ENCODE measurements around the gene RAC2.

The RAC2 gene

GRCh38 chr22:37221424-37222333 is 22.4 kb downstream of the RAC2 start:
- no peak for DNase-seq (ENCODE audit: low spot score)

DNA sequence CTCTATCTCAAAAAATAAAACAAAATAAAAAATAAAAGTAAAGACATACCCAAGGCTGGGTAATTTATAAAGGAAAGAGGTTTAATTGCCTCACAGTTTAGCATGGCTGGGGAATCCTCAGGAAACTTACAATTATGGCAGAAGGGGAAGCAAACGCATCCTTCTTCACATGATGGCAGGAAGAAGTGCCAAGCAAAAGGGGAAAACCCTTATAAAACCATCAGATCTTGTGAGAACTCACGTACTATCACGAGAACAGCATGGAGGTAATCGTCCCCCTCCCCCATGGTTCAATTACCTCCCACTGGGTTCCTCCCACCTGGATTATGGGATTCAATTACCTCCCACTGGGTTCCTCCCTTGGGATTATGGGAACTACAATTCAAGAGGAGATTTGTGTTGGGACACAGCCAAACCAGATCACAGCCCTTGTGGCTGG is 23.5 kb downstream of the RAC2 start:
- DNase-seq (ENCODE audit: low spot score) = no peak

GRCh38 chr22:37219533-37219932 is 24.5 kb downstream of the RAC2 start:
- no peak for DNase-seq (ENCODE audit: low spot score)

DNA sequence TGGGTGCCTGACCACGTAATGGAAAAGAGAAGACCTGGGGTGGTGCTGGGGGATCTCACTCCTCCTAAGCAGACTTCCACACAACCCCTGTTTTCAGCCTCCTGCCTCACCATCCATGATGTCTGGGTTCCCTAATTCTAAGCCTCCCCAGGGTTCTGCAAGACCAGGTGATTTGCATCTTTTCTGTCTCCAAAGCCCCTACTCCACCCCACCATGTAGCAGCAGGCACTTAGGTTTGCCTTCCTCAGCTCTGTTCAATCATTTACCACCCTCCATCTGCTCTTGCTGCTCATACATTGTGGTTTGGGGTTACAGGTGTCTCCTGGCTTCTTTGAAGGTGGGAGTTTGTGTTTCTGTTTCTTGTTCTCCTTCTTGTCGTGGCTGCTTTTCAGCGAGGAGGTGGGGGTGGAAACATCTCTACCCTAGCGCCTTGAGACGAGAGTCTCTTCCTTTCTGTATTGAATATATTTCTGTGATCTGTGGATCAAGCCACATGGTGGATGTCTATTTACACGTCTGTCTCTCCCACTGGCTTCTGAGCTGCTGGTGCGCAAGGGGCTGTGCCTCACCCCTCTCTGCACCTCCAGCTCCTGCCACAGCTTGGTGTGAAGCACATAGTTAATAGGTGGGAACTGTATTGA is 25.2 kb downstream of the RAC2 start:
- no peak for DNase-seq (ENCODE audit: low spot score)

DNA sequence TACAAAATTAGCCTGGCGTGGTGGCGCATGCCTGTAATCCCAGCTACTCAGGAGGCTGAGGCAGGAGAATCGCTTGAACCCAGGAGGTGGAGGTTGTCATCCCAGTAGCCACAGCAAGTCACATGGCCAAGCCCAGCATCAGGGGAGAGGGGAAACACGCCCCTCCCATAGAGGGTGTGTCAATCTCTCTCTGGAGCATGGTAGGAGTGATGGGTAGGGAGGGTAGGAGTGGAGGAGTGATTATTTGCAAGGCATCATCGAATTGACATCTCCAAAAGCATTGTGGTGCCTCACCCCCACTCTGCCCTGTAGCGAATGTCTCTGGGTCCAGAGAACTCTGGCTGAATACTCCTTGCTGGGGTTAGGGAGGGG is 25.7 kb downstream of the RAC2 start:
- no peak for DNase-seq (ENCODE audit: low spot score)

GRCh38 chr22:37215890-37216289 is 28.2 kb downstream of the RAC2 start:
- DNase-seq (ENCODE audit: low spot score) = no peak

DNA sequence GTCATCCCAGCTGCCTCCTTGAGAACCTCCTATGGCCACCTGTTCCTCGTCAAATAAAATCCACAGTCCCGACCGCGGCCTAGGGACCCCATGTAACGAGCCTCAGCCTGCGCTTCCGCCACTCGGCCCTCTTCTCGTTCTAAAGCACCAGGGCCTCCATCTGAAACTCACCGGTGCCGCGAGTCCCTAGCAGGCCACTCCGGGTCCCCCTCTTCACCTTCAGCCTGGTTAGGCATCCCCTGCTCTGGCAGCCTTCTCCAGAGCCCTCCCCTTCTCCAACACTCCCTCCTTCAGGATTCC is 29.4 kb downstream of the RAC2 start:
- DNase-seq (ENCODE audit: low spot score) = no peak

- DNase-seq (ENCODE audit: low spot score) = no peak
These were observed 29.9 kb downstream of the RAC2 start for GRCh38 chr22:37213941-37214730.

- no peak for DNase-seq (ENCODE audit: low spot score)
These were observed 30.7 kb downstream of the RAC2 start for GRCh38 chr22:37213218-37213855.

GRCh38 chr22:37212174-37212906 is 31.7 kb downstream of the RAC2 start, which contains the start of gene SSTR3:
Gene SSTR3 (minus strand): TSS chr22:37212477. CDS start chr22:37207803, 4,674 bp downstream.
- DNase-seq (ENCODE audit: low spot score) = no peak

GRCh38 chr22:37211866-37212173 is 32.2 kb downstream of the RAC2 start:
- DNase-seq (ENCODE audit: low spot score) = no peak

DNA sequence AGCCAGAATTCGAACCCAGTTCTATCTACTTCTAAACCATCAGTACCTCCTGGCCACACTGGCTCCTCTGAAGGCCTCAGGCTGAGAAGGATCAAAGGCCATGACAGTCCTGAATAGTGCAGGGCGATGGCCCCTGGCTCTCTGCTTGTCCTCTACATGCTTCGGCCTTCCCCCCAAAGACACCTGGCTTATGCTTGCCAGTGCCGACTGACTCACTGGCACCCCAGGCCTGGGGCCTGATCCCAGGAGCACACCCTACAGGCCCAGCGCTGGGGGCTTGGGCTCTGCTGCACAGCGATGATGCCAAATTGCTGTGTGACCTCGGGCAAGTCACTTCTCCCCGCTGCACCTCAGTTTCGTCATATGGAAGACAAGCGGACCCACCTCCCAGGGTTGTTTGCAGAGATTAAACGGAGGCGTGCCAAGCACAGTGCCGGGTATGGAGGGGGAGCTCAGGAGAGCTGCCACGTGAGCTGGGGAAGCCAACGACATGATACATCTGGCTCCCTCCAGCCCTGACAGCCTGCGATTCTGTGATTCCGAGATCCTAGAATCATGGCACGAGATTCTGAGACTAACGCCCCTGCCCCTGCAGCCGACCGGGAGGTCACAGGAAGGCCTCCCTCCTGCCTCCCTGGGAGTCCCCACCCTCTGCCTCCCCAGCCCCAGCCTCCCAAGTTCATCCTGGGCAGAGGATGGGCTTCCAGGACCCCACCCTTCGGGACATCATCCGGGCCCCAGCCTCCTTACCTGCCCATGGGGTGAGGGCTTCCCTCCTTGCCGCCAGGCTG is 32.8 kb downstream of the RAC2 start:
- DNase-seq (ENCODE audit: low spot score) = no peak

DNA sequence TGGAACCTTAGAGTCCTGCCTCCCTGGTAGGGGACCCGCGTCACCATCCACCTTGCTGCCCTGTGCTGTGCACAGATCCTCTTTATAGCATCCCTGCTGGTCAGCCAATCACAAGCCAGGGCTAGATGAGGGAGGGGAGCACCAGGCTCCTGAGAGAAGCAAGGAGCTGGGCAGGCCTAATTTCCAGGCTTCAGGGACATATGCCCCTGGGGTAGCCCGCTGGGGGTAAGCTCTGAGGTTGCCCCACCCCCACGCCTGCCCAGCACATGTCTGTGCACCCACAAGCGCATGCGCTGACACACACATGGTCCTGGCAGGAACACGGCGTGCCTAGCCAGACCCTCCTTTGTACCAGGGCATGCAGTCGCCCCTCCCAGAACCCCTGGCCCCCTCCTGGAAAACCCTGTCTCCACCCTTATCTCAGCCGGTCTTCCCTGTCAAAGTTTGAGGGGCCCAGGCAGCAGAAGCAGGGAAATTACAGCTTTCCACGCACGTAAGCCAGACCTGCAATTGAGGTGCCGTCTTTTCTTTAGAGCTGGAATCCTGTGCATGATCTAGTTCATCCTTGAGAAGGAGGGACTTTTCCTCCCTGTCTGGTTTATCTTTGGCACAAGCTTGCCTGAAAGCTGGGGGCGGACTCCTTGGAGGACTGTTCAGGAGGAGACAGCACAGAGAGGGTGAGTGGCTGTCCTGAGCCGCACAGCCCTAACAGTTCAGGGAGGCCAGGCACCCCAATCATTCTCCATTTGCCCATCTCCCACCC is 33.8 kb downstream of the RAC2 start:
- DNase-seq (ENCODE audit: low spot score) = no peak

DNA sequence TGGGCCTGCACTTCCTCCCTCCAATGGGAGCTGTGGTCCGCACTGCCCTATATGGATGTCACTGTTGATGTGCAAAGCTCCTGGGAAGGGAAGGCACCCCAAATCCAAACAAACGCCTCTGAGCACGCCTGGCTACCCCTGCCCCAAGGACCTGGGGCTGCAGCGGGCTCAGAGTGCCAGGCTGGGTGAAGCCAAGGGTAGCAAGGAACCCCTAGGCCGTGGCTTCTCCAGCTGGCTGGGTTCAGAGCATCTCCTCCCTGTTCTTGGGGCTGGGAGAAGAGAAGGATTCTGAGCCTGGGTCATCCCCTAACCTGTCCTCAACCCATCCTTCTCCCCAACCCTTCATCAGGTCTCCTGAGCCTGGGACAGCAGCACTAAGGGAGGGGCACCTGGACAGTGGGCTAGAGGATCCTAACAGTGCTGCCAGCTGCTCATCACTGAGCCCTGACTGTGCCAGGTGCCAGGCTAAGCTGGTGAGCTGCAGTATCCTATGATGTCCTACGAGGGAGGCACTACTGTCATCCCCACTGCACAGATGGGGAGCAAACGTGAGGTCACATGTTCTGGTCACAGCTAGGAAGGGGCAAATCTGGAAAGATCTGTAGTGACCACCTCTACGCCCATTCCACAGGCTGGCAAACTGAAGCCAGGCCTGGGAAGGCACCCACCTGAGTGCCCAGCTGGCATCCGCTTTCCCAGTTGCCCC is 34.8 kb downstream of the RAC2 start:
- no peak for DNase-seq (ENCODE audit: low spot score)

GRCh38 chr22:37208401-37209139 is 35.5 kb downstream of the RAC2 start:
- no peak for DNase-seq (ENCODE audit: low spot score)

- DNase-seq (ENCODE audit: low spot score) = no peak
These were observed 36.1 kb downstream of the RAC2 start for GRCh38 chr22:37207981-37208380.

DNA sequence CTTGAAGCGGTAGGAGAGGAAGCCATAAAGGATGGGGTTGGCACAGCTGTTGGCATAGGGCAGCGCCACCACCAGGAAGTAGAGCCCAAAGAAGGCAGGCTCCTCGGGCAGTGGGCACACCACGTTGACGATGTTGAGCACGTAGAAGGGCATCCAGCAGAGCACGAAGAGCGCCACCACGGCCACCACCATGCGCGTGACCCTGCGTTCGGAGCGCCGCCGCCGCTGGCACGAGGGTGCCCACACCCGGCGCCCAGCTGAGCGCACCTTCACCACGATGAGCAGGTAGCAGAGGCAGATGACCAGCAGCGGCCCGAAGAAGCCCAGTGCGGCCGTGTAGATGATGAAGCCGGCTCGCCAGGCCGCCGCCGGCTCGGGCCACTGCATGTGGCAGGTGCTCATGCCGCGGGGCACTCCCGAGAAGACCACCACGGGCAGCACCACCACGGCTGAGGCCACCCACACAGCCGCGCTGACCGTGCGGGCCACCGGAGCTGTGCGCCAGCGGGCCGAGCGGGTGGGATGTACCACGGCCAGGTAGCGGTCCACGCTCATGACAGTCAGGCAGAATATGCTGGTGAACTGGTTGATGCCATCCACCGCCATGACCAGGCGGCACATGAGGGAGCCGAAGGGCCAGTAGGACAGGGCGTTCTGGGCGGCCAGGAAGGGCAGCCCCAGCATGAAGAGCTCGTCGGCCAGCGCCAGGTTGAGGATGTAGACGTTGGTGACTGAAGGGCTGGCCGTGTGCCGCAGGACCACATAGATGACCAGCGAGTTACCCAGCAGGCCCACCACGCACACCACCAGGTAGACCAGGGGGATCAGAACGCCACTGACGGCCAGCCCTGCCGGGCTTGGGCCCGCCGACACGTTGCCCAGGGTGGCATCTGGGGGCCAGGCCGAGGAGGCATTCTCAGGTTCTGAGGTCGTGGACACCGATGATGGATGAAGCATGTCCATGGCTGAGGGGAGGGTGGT is 36.9 kb downstream of the RAC2 start:
- DNase-seq (ENCODE audit: low spot score) = no peak
